GM12878 (cell line): ENCODE results near the gene POLN. TPM values are rescaled to one million over a fixed set of nuclear protein-coding genes. Genes with fewer than 3 reads are reported as not detected.

Experiments
- ATAC-seq: fragments of 200-7000 bp; cut with Tn5 transposase; 3 replicates; pipeline ENCODE4 v1.9.1; 2020; ENCODE audit warnings: mild to moderate bottlenecking, moderate library complexity
- BruUV-seq: library from RNA; stranded (reverse); fragments of 400-500 nt; replicated peaks from 2 replicates; lab custom pipeline; 2021; lab: Mats Ljungman, UMichigan
- CTCF ChIA-PET: fragments of 300-600 bp; sonication (Branson Sonifier 250); formaldehyde crosslinking; extraction: SDS; loops from one replicate; lab custom pipeline; 2021; ENCODE audit warnings: inconsistent platforms; lab: Yijun Ruan, JAX
- POLR2A ChIA-PET: fragments of 350-600 bp; formaldehyde crosslinking; extraction: SDS; loops from one replicate; lab custom pipeline; 2021; ENCODE audit warnings: inconsistent platforms; lab: Charles Lee
- RAD21 ChIA-PET: fragments of 300-600 bp; sonication (Branson Sonifier 250); formaldehyde crosslinking; loops from one replicate; lab custom pipeline; 2023; ENCODE audit warnings: antibody characterized with exemption; ENCODE audit not compliant: unreplicated experiment; lab: Charles Lee
- SMC1A ChIA-PET: fragments of 300-600 bp; sonication (Branson Sonifier 250); formaldehyde crosslinking; loops from one replicate; lab custom pipeline; 2023; ENCODE audit not compliant: unreplicated experiment, uncharacterized antibody; lab: Charles Lee
- DNase-seq: peaks from one replicate; pipeline ENCODE4 v3.0.0-alpha.2; 2011; ENCODE audit warnings: low read depth, low spot score
- FAIRE-seq: peaks from 3 replicates; lab custom pipeline; 2011; peaks lifted over from hg19 to GRCh38; lab: Jason Lieb, UNC
- H2AFZ ChIP-seq: 2 replicates; pipeline ENCODE4 v1.6.0; 2011; ENCODE audit warnings: low read depth, low read length, control low read depth; ENCODE audit not compliant: control insufficient read depth
- H3K27ac ChIP-seq: 2 replicates; pipeline ENCODE4 v1.5.1; 2011; ENCODE audit warnings: control low read depth; ENCODE audit not compliant: control insufficient read depth, insufficient read depth
- H3K27me3 ChIP-seq, 2 experiments: replicated peaks in 1 of 2; 2 replicates each; pipeline versions ENCODE4 v1.6.0 to v1.6.1; 2011; ENCODE audit warnings: low read length in 1 of 2; ENCODE audit not compliant: control insufficient read depth in 2 of 2, insufficient read depth in 2 of 2
- H3K36me3 ChIP-seq, 2 experiments: 2 replicates each; pipeline ENCODE4 v1.5.1; 2011; ENCODE audit warnings: low read length in 1 of 2; ENCODE audit not compliant: control insufficient read depth in 2 of 2, insufficient read depth in 2 of 2
- H3K4me1 ChIP-seq: 2 replicates; pipeline ENCODE4 v1.6.1; 2011; ENCODE audit warnings: mild to moderate bottlenecking, low read length, moderate library complexity, mixed read lengths; ENCODE audit not compliant: control insufficient read depth, insufficient read depth
- H3K4me2 ChIP-seq: 2 replicates; pipeline ENCODE4 v1.6.0; 2011; ENCODE audit warnings: control low read depth; ENCODE audit not compliant: control insufficient read depth, insufficient read depth
- H3K4me3 ChIP-seq: fragments of 200-600 bp; sonication (generic); 2 replicates; pipeline ENCODE4 v1.5.1; 2016
- H3K79me2 ChIP-seq: 2 replicates; pipeline ENCODE4 v1.6.0; 2011; ENCODE audit warnings: low read length; ENCODE audit not compliant: control insufficient read depth, insufficient read depth
- H3K9ac ChIP-seq: 2 replicates; pipeline ENCODE4 v1.8.0; 2011; ENCODE audit warnings: low read length, control low read depth, mixed read lengths; ENCODE audit not compliant: control insufficient read depth, insufficient read depth
- H3K9me3 ChIP-seq: replicated peaks from 3 replicates; pipeline ENCODE4 v1.5.1; 2011; ENCODE audit warnings: mild to moderate bottlenecking, low read length; ENCODE audit not compliant: control insufficient read depth, insufficient read depth
- H4K20me1 ChIP-seq: 2 replicates; pipeline ENCODE4 v1.6.0; 2011; ENCODE audit not compliant: control insufficient read depth, insufficient read depth
- BHLHE40 ChIP-seq, 2 experiments: fragments of 450-650 bp in 1 of 2; IDR thresholded peaks; 2 replicates each; pipeline ENCODE4 v1.6.1; 2011 to 2017; ENCODE audit warnings: low read depth in 2 of 2, borderline replicate concordance in 1 of 2, improper control_type of control experiment in 1 of 2, low read length in 1 of 2, mild to moderate bottlenecking in 1 of 2
- CBX3 ChIP-seq: fragments of 200-600 bp; sonication (generic); IDR thresholded peaks from 2 replicates; pipeline ENCODE4 v1.6.1; 2016; ENCODE audit warnings: low read depth, borderline replicate concordance
- DPF2 ChIP-seq: fragments of 450-650 bp; IDR thresholded peaks from 2 replicates; pipeline ENCODE4 v1.6.1; 2017; ENCODE audit warnings: mild to moderate bottlenecking
- MYB ChIP-seq: fragments of 150-350 bp; IDR thresholded peaks from 2 replicates; pipeline ENCODE4 v1.6.1; 2014; ENCODE audit warnings: mild to moderate bottlenecking, low read depth, low read length, borderline replicate concordance
- NBN ChIP-seq: fragments of 450-650 bp; IDR thresholded peaks from 2 replicates; pipeline ENCODE4 v1.6.1; 2016
- YBX1 ChIP-seq: fragments of 450-650 bp; IDR thresholded peaks from 2 replicates; pipeline ENCODE4 v1.6.1; 2016; ENCODE audit warnings: antibody characterized with exemption
- ZZZ3 ChIP-seq: IDR thresholded peaks from 2 replicates; pipeline ENCODE4 v1.6.1; 2011; ENCODE audit warnings: low read depth; ENCODE audit not compliant: control insufficient read depth, insufficient read length
- WGBS: methylation state at CpG from one replicate; pipeline ENCODE4 v1.1.6; 2016; ENCODE audit warnings: low lambda C conversion rate; ENCODE audit not compliant: insufficient replicate concordance, insufficient coverage; ENCODE audit errors: missing lambda C conversion rate; 5-methylcytosine and 5-hydroxymethylcytosine counted together
- in situ Hi-C: fragments of 300-500 bp; cut with MboI; formaldehyde crosslinking; loops from 9 replicates; pipeline ENCODE4 v1.14.3; 2018; ENCODE audit warnings: mixed read lengths
- intact Hi-C: fragments of 100-400 bp; cut with micrococcal nuclease; formaldehyde crosslinking; loops from one replicate; pipeline ENCODE4 v1.14.2; 2022; ENCODE audit not compliant: unreplicated experiment
- polyA plus RNA-seq, 11 experiments: library from polyadenylated mRNA; depleted of rRNA in 4 of 11; unstranded in 6 of 11; stranded (reverse) in 5 of 11; fragments of >200 nt; fragmentation: Nextera tagmentation in 4 of 11; fragmentation: Illumina TruSeq in 1 of 11; extraction: Ambion mirVana in 4 of 11; extraction: Trizol in 1 of 11; gene quantifications; 1 replicate in 1 of 11; 2 replicates in 10 of 11; pipeline versions ENCODE4 v1.2.1 to v1.2.3, GENCODE V29; 2011 to 2016; ENCODE audit warnings: inconsistent platforms in 2 of 11, missing spikeins in 2 of 11, low read depth in 1 of 11
- total RNA-seq, 4 experiments: library from RNA; depleted of rRNA in 3 of 4; stranded (reverse); fragments of >200 nt in 3 of 4; fragmentation: Illumina TruSeq in 1 of 4; extraction: Trizol in 1 of 4; gene quantifications; 2 replicates each; pipeline versions ENCODE4 v1.2.1 to v1.2.3, GENCODE V29; 2013 to 2021
- TF ChIP-seq, protein P1 (sequence below): fragments of 450-650 bp; IDR thresholded peaks from 2 replicates; pipeline ENCODE4 v1.6.1; 2016; ENCODE audit warnings: mild to moderate bottlenecking, moderate library complexity, borderline replicate concordance

The POLN gene
- total and polyA plus RNA-seq, 10 of the 15 experiments (the other 5 are each of a cell fraction or from before 2014, with no cell fraction given), result 0.09 to 2.0 (median 0.95) TPM; not detected in 1

DNA sequence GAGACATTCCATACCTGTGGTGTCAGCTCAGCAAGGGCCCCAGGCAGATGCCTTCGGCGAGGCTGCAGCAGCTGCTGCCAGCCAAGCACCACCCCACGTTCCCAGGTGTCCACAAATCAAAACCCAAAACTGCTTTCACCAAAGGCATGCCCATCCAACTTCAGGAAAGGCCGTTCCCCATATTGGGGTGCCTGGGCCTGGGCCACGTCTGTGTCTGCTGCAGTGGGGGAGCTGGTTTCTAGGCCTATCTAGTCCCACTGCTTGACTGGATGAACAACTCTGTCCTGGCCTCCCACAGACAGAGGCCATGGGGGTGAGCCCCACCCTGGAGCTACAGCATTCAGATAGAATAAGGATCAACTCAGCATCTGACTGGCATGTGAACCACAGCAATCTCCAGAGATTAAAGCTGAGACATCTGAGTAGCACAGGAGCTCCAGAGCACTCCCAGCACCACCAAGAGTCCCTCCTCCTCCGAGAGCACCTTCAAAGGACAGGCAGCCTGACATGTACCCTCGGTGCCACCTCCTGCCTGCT is 145.8 kb downstream of the POLN start (continued):
- TF ChIP-seq, protein P1, sequence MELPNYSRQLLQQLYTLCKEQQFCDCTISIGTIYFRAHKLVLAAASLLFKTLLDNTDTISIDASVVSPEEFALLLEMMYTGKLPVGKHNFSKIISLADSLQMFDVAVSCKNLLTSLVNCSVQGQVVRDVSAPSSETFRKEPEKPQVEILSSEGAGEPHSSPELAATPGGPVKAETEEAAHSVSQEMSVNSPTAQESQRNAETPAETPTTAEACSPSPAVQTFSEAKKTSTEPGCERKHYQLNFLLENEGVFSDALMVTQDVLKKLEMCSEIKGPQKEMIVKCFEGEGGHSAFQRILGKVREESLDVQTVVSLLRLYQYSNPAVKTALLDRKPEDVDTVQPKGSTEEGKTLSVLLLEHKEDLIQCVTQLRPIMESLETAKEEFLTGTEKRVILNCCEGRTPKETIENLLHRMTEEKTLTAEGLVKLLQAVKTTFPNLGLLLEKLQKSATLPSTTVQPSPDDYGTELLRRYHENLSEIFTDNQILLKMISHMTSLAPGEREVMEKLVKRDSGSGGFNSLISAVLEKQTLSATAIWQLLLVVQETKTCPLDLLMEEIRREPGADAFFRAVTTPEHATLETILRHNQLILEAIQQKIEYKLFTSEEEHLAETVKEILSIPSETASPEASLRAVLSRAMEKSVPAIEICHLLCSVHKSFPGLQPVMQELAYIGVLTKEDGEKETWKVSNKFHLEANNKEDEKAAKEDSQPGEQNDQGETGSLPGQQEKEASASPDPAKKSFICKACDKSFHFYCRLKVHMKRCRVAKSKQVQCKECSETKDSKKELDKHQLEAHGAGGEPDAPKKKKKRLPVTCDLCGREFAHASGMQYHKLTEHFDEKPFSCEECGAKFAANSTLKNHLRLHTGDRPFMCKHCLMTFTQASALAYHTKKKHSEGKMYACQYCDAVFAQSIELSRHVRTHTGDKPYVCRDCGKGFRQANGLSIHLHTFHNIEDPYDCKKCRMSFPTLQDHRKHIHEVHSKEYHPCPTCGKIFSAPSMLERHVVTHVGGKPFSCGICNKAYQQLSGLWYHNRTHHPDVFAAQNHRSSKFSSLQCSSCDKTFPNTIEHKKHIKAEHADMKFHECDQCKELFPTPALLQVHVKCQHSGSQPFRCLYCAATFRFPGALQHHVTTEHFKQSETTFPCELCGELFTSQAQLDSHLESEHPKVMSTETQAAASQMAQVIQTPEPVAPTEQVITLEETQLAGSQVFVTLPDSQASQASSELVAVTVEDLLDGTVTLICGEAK, result no peak
- TF ChIP-seq ZZZ3, result no peak

DNA sequence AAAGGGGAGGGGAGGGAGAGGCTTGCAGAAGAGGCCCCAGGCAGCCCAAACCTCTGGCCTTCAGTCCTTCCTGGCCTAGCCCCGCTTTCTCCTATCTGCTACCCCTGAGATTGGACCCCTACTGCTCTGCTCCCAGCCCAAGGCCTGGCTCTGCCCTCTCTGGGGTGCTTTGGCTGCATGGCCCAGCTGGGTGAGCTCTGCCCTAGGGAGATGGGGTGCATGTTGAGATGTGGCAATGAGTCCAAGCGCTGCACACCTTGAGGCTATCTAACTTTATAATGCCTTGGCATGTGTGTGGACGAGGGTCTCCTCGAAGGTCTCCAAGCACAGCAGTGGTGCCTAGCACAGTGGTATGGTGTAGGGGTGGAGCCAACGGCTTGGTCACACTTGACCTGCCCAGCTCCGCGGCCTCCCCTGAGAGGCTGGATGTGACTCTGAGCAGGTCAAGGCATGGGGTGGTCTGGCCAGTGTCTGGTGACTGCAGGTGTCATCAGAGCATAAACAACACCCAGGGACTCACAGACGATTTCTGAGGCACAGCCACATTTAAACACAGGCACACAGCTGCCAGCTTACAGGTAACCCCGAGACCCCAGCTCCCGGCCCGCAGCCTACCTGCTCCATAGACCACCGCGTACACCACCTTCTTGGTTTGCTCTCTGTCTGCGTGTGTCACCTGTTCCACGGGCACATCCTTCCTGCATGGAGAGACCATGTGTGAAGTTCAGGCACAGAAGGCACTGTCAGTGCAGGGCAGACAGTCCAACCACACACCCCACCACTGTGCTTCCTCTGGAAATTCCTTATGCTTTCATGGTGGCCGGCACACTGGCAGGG is 146.5 kb downstream of the POLN start:
- no peak for FAIRE-seq

More for the DNA sequence above, 146.5 kb downstream of the POLN start:
- TF ChIP-seq DPF2, result no peak
- TF ChIP-seq MYB, result no peak
- no peak for TF ChIP-seq NBN
- no peak for TF ChIP-seq YBX1
- TF ChIP-seq BHLHE40 (IDR thresholded peaks at IDR 0.05; ENCODE audit: borderline replicate concordance in 1 of 2, low read depth in 2 of 2, low read length in 1 of 2), result no peak
- no peak for TF ChIP-seq CBX3
- H2AFZ ChIP-seq, result no peak overlapping the region
- H3K27ac ChIP-seq, result no peak overlapping the region
- CTCF ChIA-PET, result no interaction called here
- no peak overlapping the region for H3K4me2 ChIP-seq
- SMC1A ChIA-PET, result no interaction called here
- no peak overlapping the region for H3K4me3 ChIP-seq
- in situ Hi-C loops (no loop called here), intact Hi-C loops (no loop called here)
- POLR2A ChIA-PET, result no interaction called here
- no peaks in the 10 kb centered on the region for H3K4me1 ChIP-seq
- DNase-seq, result no peak
- no peaks in the 10 kb centered on the region; the same call in 2 of the 3 replicates for H3K9me3 ChIP-seq
- WGBS, result 58% methylated on average over 16 of the region's 16 CpGs
- no peaks in the 10 kb centered on the region for H4K20me1 ChIP-seq
- no peaks in the 10 kb centered on the region for H3K36me3 ChIP-seq
- no peaks in the 10 kb centered on the region for H3K79me2 ChIP-seq
- RAD21 ChIA-PET, result no interaction called here
- BruUV-seq, result no TSS peak
- ATAC-seq, result no peak
- no peaks in the 10 kb centered on the region; a peak in 1 of 4 replicates for H3K27me3 ChIP-seq
- H3K9ac ChIP-seq, result no peak overlapping the region
